AG04450 (cell line): Measurements from ENCODE around the gene PRR14L. TPM values are rescaled to one million over a fixed set of nuclear protein-coding genes. Genes with fewer than 3 reads are reported as not detected.
A peak's percentile ranks its signal among the peaks of the same experiment; 100 is the strongest.
"Not testable (repeated sequence)": the region's sequence is repeated elsewhere in the genome, so short reads cannot be mapped to it uniquely, and the experiment has no call there.

Experiments
- CTCF ChIA-PET: fragments of 300-600, 350-600 bp; formaldehyde crosslinking; extraction: SDS; loops from one replicate; lab custom pipeline; 2022; ENCODE audit warnings: antibody characterized with exemption, inconsistent platforms; lab: Charles Lee
- POLR2A ChIA-PET: fragments of 350-600 bp; formaldehyde crosslinking; extraction: SDS; loops from one replicate; lab custom pipeline; 2021; ENCODE audit warnings: antibody characterized with exemption, inconsistent platforms; lab: Yijun Ruan, JAX
- DNase-seq: peaks from one replicate; pipeline ENCODE4 v3.0.0-alpha.2; 2011; ENCODE audit warnings: low read depth, low spot score
- H3K27ac ChIP-seq: one replicate; pipeline ENCODE4 v1.5.1; 2012; ENCODE audit warnings: low read depth, low read length, control low read depth
- H3K27me3 ChIP-seq: one replicate; pipeline ENCODE4 v1.6.0; 2012; ENCODE audit warnings: low read length; ENCODE audit not compliant: control insufficient read depth, insufficient read depth
- H3K4me3 ChIP-seq: 2 replicates; pipeline ENCODE4 v1.5.1; 2011; ENCODE audit warnings: mild to moderate bottlenecking, low read depth, low read length, control low read depth
- H3K9me3 ChIP-seq: 2 replicates; pipeline ENCODE4 v1.5.1; 2012; ENCODE audit warnings: low read length; ENCODE audit not compliant: control insufficient read depth, insufficient read depth
- polyA plus RNA-seq: library from polyadenylated mRNA; depleted of rRNA; stranded (reverse); fragments of >200 nt; gene quantifications from 2 replicates; pipeline ENCODE4 v1.2.3, GENCODE V29; 2011
- TF ChIP-seq, protein P1 (sequence below): IDR thresholded peaks from 2 replicates; pipeline ENCODE4 v1.5.1; 2011; ENCODE audit warnings: low read depth, low read length, control low read depth, inconsistent platforms

The PRR14L gene
- polyA plus RNA-seq, 1 experiment, result 16.3 TPM

DNA sequence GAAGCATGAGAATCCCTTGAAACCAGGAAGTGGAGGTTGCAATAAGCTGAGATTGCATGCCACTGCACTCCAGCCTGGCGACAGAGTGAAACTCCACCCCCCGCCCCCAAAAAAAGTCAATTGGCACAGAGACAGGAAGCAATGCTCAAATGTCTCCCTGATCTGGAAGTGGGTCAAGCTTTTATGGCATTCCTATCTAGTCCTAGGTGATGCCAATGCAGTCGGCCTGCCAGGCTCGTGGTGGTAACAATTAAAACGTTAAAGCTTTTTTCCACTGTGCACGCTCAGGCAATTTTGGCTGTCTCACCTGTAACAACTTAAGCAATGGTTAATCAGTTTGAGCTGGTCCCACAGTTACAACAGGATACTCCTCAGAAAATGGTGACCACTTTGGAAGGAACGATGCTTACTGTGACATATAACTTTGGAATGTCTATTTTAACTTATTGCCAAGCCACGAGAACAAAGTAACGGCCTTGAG is 69.0 kb downstream of the PRR14L start:
- TF ChIP-seq, protein P1, sequence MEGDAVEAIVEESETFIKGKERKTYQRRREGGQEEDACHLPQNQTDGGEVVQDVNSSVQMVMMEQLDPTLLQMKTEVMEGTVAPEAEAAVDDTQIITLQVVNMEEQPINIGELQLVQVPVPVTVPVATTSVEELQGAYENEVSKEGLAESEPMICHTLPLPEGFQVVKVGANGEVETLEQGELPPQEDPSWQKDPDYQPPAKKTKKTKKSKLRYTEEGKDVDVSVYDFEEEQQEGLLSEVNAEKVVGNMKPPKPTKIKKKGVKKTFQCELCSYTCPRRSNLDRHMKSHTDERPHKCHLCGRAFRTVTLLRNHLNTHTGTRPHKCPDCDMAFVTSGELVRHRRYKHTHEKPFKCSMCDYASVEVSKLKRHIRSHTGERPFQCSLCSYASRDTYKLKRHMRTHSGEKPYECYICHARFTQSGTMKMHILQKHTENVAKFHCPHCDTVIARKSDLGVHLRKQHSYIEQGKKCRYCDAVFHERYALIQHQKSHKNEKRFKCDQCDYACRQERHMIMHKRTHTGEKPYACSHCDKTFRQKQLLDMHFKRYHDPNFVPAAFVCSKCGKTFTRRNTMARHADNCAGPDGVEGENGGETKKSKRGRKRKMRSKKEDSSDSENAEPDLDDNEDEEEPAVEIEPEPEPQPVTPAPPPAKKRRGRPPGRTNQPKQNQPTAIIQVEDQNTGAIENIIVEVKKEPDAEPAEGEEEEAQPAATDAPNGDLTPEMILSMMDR, result no peak
- Histone ChIP-seq H3K9me3 (peaks cover 7% of the 10 kb centered on the region; the same call in 1 of the 2 replicates), H3K4me3 (no peak overlapping the region), H3K27me3 (no peaks in the 10 kb centered on the region), H3K27ac (peak overlapping the region; percentile 67)
- POLR2A ChIA-PET, result no interaction called here
- no peak for DNase-seq
- CTCF ChIA-PET, result interaction anchor here (0.5 to 2.1 kb wide), 3 partner anchors 15 to 290 kb away, joined by 3 to 10 read pairs (median 7); no protein-coding TSS in a partner anchor

DNA sequence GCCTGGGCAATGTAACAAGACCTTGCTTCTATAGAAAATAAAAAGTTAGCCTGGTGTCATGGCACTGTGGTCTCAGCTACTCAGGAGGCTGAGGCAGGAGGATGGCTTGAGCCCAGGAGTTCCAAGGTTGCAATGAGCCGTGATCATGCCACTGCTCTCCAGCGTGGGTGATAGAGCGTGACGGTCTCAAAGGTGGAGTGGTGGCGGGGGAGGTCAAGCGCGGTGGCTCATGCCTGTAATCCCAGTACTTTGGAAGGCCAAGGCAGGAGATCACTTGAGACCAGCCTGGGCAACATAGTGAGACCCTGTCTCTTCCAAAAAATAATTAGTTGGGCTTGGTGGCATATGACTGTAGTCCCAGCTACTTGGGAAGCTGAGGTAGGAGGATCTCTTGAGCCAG is 71.2 kb downstream of the PRR14L start:
- no peak for DNase-seq
- Histone ChIP-seq H3K27me3 (no peaks in the 10 kb centered on the region), H3K4me3 (no peak overlapping the region), H3K27ac (no peak overlapping the region), H3K9me3 (peaks cover 7% of the 10 kb centered on the region; the same call in 1 of the 2 replicates)
- POLR2A ChIA-PET, result no interaction called here
- CTCF ChIA-PET, result interaction anchor here (0.7 kb wide), 1 partner anchor 13 kb away, joined by 3 read pairs; no protein-coding TSS in a partner anchor
- TF ChIP-seq, protein P1, result no peak

DNA sequence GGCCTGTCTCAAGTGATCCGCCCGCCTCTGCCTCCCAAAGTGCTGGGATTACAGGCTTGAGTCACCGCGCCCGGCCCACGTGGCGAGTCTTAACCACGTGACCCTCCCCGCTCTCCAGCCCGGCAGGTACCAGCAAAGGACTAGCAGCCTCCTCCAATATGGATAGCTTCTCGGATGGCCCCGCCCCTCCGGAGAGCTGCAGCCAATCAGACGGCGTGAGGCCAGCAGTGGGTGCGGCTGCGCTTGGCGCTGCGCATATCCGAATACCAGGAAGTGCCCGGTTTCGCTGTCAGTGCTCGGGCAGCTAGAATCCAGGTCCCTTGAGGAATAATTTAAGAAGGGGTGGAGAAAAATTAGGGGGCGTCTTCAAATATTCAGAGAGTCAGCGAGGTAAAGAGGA is 73.2 kb downstream of the PRR14L start:
- TF ChIP-seq, protein P1, result no peak
- DNase-seq, result peak; percentile 57
- Histone ChIP-seq H3K4me3 (peak overlapping the region; percentile 51), H3K27ac (peak overlapping the region; percentile 21), H3K27me3 (no peaks in the 10 kb centered on the region), H3K9me3 (peaks cover 7% of the 10 kb centered on the region; the same call in 1 of the 2 replicates)
- CTCF ChIA-PET, result interaction anchor here (0.9 to 4.7 kb wide), 4 partner anchors 11 to 294 kb away, joined by 3 to 29 read pairs (median 4); no protein-coding TSS in a partner anchor
- POLR2A ChIA-PET, result interaction anchor here (1.0 kb wide), 1 partner anchor 16 kb away, joined by 3 read pairs; no protein-coding TSS in a partner anchor

DNA sequence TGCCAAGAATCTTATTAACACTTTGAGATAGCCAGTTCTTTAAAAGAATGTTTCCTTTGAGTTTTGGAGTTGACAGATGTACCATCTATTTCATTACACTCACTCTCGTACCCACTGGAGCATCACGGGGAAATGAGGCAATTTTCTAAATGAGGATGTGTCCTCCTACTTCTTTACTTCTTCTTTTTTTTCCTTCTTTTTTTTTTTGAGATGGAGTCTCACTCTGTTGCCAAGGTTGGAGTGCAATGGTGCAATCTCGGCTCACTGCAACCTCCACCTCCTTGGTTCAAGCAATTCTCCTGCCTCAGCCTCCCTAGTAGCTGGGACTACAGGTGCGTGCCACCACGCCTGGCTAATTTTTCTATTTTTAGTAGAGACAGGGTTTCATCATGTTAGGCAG is 75.7 kb downstream of the PRR14L start:
- CTCF ChIA-PET, result interaction anchor here (4.7 kb wide), 1 partner anchor 8 kb away, joined by 29 read pairs; no protein-coding TSS in a partner anchor
- H3K27ac ChIP-seq, POLR2A ChIA-PET, H3K9me3 ChIP-seq, DNase-seq, H3K27me3 ChIP-seq, H3K4me3 ChIP-seq: not testable (repeated sequence)

DNA sequence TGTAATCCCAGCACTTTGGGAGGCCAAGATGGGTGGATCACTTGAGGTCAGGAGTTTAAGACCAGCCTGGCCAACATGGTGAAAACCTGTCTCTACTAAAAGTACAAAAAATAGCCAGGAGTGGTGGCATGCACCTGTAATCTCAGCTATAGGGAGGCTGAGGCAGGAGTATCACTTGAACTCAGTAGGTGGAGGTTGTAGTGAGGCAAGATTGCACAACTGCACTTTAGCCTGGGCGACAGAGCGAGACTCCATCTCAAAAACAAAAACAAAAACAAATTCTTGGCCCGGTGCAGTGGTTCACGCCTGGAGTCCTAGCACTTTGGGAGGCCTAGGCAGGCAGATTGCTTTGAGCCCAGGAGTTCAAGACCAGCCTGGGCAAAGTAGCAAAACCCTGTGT is 81.1 kb downstream of the PRR14L start:
- ChIA-PET POLR2A (interaction anchor here (0.6 kb wide), 1 partner anchor 18 kb away, joined by 3 read pairs; no protein-coding TSS in a partner anchor), CTCF (interaction anchor here (1.3 kb wide), 1 partner anchor 302 kb away, joined by 4 read pairs; no protein-coding TSS in a partner anchor)
- H3K27me3 ChIP-seq, DNase-seq, H3K9me3 ChIP-seq, H3K27ac ChIP-seq, H3K4me3 ChIP-seq: not testable (repeated sequence)

DNA sequence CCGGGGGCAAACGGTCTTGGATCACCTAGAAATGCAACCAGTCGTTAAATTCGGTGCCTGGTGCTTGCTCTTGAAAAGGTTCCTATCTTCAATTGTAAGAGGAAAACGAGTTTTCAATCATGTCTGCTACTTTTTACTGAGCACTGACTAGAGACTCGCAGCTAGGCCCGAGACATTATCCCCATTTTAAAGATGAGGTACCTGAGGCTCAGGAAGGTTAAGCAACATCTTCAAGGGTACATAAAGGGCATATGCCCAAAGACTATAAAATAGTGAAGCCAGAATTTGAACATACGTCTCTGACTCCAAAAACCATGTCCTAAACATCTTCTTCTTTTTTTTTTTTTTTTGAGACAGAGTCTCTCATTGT is 87.3 kb downstream of the PRR14L start:
- H3K9me3 ChIP-seq, result peaks cover 3% of the 10 kb centered on the region; the same call in 1 of the 2 replicates
- H3K27ac ChIP-seq, result no peak overlapping the region
- no peak for DNase-seq
- CTCF ChIA-PET, result interaction anchor here (1.5 to 3.0 kb wide), 3 partner anchors 106 to 603 kb away, joined by 4 to 18 read pairs (median 6); no protein-coding TSS in a partner anchor
- H3K27me3 ChIP-seq, result no peaks in the 10 kb centered on the region
- TF ChIP-seq, protein P1, result no peak
- POLR2A ChIA-PET, result interaction anchor here (1.1 kb wide), 1 partner anchor 307 kb away, joined by 3 read pairs; no protein-coding TSS in a partner anchor
- no peak overlapping the region; the same call in 1 of the 2 replicates for H3K4me3 ChIP-seq
